GM18502 (cell line): Measurements from ENCODE around the gene BDH1.
"Not testable (repeated sequence)": the region's sequence is repeated elsewhere in the genome, so short reads cannot be mapped to it uniquely, and the experiment has no call there.

Source experiments
- ATAC-seq: cut with Tn5 transposase; IDR thresholded peaks from one replicate; pipeline ENCODE4 v1.9.1; 2021; ENCODE audit warnings: mild to moderate bottlenecking; ENCODE audit not compliant: unreplicated experiment, poor library complexity

BDH1 gene

DNA sequence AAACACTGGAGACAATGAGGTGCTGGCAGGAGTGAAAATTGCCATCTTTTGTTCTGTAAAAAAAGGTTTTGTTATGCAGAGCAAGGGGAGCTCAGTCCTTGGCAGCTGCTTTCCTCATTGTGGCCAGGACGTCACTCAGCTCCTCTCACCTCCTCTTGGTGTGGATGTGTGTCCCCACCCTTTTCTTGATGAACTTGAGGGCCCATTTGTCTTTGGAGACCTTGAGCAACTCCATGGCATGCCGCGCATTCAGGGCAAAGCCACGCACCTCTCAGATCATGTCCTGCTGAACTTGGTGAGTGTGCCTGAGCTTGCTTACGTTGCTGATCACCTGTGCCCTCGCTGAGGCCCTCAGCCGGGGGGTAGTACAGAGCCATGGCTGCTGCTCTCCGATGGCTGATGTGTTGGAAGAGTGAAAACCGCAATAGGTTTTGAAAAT, 24.5 kb upstream of the BDH1 start:
- no peak for ATAC-seq

DNA sequence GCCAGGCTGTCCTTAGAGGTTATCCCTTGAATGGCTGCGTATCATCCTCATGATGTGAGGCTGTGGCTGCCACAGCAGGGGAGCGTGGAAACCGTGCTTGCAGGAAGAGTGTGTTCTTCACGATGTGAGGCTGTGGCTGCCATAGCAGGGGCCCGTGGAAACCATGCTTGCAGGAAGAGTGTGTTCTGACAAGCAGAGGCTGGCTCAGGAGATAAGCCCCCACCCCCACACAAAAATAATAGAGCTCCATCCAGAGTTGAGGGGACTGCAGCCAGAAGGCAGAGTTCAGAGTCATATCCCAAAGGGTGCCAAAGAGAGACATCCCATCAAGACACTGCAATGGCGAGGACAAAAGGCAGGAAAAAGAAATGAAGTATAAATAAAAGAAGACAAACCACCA, 22.6 kb upstream of the BDH1 start:
- no peak for ATAC-seq

- no peak for ATAC-seq
Measured at GRCh38 chr3:197577366-197578074, 21.8 kb upstream of the BDH1 start.

DNA sequence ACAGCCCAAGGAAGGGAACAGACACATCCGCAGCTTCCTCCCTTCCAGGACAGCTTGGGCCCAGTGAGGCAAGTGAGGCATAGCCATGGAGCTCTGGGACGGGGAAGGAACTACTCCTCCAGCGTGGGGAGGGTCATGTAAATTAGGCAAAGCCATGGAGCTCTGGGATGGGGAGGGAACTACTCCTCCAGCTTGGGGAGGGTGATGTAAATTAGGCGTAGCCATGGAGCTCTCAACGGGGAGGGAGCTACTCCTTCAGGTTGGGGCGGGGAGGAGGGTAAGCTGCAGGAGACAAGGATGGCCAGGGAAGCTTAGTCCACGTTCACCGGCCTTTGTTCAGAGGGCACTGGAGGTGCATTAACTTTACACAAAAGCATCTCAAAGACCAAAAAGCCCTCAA, 21.1 kb upstream of the BDH1 start:
- ATAC-seq: no peak

GRCh38 chr3:197575362-197575761, 19.6 kb upstream of the BDH1 start:
- no peak for ATAC-seq

DNA sequence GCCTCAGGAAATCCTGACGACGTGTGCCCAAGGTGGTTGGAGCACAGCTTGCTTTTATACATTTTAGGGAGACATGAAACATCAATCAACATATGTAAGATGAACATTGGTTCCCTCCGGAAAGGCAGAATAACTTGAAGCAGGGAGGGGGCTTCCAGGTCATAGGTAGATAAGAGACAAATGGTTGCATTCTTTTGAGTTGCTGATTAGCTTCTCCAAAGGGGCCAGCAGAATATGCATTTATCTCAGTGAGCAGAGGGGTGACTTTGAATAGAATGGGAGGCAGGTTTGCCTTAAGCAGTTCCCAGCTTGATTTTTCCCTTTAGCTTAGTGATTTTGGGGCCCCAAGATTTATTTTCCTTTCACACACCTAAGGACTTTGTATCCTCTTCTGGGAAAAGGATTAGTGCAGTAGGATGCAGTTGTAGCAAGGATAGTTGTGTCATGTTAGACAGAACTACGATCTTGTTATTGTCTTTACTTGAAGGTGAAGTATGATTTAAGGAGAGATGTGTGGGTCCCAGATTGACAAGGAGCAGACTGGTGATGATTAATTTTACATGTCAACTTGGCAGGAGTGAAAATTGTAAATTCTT, 18.7 kb upstream of the BDH1 start:
- not testable (repeated sequence) for ATAC-seq

GRCh38 chr3:197573048-197573767, 17.4 kb upstream of the BDH1 start:
- no peak for ATAC-seq

- ATAC-seq: not testable (repeated sequence)
Measured at GRCh38 chr3:197571880-197572172, 16.1 kb upstream of the BDH1 start.

- not testable (repeated sequence) for ATAC-seq
Measured at GRCh38 chr3:197571074-197571879, 15.5 kb upstream of the BDH1 start.

GRCh38 chr3:197569433-197569832, 13.7 kb upstream of the BDH1 start:
- not testable (repeated sequence) for ATAC-seq

DNA sequence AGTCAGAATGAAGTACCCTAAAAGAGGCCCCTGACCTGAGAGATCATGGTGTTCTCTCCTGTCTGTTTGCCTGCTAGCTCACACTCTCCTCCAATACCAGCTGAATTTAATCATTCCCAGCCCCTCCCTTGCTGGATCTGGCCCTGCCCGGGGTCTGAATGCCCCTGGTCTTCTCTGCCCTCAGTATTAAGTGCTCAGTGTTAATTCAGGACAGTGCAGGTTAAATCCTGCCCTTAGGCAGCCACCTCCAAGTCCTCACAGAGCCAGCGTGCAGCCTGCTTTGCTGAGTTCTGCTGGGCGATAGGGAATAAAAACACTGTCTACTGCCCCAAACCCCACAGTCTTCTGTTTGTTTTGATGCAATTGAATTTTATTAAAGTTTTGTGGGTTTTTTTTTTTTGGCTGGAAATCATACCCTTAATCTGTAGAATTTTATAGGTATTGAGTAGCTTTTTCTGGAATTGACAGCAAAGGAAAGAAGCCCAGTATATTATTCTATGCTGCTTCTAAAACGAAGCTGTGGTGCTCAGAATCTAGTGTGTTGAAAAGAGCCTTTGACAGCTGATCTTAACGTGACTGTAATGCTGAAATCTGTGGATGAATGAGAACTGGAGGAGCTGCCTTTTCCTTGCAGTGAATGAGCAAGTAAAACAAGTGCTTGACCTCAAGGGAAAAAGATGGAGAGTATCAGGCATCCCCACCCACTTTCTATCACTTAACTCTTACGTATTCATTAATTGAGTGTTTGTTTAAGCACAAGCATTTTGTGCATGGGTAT, 12.3 kb upstream of the BDH1 start:
- no peak for ATAC-seq

DNA sequence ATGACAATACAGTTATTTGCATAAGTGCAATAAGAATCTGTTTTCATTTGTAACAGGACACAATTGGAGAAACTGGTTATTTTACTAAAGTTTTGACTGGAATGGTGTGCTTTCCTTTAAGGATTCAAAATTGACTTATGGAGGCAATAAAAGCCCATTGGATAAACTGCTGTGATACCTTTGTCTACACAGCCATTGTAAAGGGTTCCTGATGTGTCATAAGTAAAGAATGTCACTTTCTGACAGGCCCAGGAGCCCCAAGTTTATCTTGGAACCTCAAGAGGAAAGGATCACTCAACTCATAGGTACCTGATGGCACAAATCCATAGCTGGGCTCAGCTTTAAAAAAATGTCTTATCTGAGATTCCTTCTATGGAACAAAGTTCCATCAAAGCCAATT, 10.4 kb upstream of the BDH1 start:
- ATAC-seq: not testable (repeated sequence)

- no peak for ATAC-seq
Measured at GRCh38 chr3:197564097-197564843, 8.5 kb upstream of the BDH1 start.

GRCh38 chr3:197562398-197563251, 6.9 kb upstream of the BDH1 start:
- ATAC-seq: no peak

DNA sequence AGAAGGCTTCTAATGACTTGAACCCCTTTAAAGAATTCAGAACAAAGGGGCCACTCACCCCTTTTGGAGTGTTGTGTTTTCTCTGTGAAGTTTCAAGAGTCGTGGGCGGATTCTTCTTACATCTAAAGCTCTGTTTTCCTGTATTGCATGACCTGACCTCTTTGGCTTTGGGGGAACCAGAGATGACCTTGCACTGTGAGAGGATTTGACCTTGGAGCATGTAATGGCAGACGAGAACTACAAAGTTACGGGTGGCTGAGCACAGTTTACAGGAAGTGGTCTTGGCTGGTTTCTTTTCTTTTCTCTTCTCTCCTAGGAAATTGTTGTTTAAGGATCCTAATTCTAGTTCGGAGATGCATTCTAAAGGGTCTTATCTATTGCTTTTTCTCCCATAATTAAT, 6.2 kb upstream of the BDH1 start:
- ATAC-seq: no peak

GRCh38 chr3:197559651-197560050, 3.9 kb upstream of the BDH1 start:
- ATAC-seq: no peak

GRCh38 chr3:197554562-197555280, 1.0 kb downstream of the BDH1 start:
- peak; percentile 95 for ATAC-seq

DNA sequence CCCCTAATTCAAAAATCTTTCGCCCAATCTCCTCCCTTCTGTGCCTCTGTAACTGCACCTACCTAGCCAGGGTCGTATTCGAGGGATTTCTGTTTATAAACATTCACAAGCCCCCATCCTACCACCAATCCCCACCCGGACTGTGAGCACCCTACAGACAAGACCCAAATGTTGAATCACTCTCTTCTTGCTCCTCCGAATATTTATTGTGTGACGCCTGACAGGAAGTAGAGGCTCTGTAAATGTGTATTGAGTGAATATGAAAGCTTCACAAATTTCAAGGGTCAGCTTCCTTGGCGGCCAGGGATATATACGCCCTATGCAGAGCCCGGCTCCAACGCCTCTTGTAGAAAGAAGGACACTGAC, 1.6 kb downstream of the BDH1 start:
- peak; percentile 1 for ATAC-seq
